Liver (tissue), 9 donors: ENCODE measurements around the gene TGM2. TPM values are rescaled to one million over a fixed set of nuclear protein-coding genes. Genes with fewer than 3 reads are reported as not detected.

ENCODE experiments used
- DNase-seq: peaks from one replicate; pipeline ENCODE4 v3.0.0-alpha.2; 2017; ENCODE audit warnings: low spot score
- H3K27ac ChIP-seq, 2 donors: one replicate each; pipeline ENCODE4 v1.7.0; 2013; ENCODE audit warnings: inconsistent platforms in 2 of 2, low read length in 2 of 2, control low read depth in 1 of 2, low read depth in 1 of 2, mild to moderate bottlenecking in 1 of 2
- H3K27me3 ChIP-seq, 4 donors: one replicate each; pipeline versions ENCODE4 v1.6.1 to v1.7.0; 2013; ENCODE audit warnings: low read length in 3 of 4, inconsistent platforms in 1 of 4, mild to moderate bottlenecking in 1 of 4, moderate library complexity in 1 of 4; ENCODE audit not compliant: control insufficient read depth in 4 of 4, insufficient read depth in 4 of 4
- H3K36me3 ChIP-seq, 4 donors: one replicate each; pipeline versions ENCODE4 v1.6.1 to v1.7.0; 2013; ENCODE audit warnings: low read length in 3 of 4, mild to moderate bottlenecking in 3 of 4, low read depth in 1 of 4, moderate library complexity in 1 of 4; ENCODE audit not compliant: control insufficient read depth in 4 of 4, insufficient read depth in 3 of 4
- H3K4me1 ChIP-seq, 4 donors: one replicate each; pipeline versions ENCODE4 v1.6.1 to v1.7.0; 2013; ENCODE audit warnings: low read length in 3 of 4, mild to moderate bottlenecking in 3 of 4, moderate library complexity in 1 of 4; ENCODE audit not compliant: control insufficient read depth in 4 of 4, insufficient read depth in 4 of 4
- H3K4me3 ChIP-seq, 3 donors: one replicate each; pipeline versions ENCODE4 v1.6.1 to v1.7.0; 2013; ENCODE audit warnings: low read length in 3 of 3, control low read depth in 1 of 3, low read depth in 1 of 3, mild to moderate bottlenecking in 1 of 3
- H3K9ac ChIP-seq, 2 donors: one replicate each; pipeline ENCODE4 v1.7.0; 2013; ENCODE audit warnings: low read length in 2 of 2, mild to moderate bottlenecking in 2 of 2, moderate library complexity in 2 of 2, control low read depth in 1 of 2, low read depth in 1 of 2
- H3K9me3 ChIP-seq, 4 donors: one replicate each; pipeline versions ENCODE4 v1.6.1 to v1.7.0; 2013; ENCODE audit warnings: low read length in 3 of 4; ENCODE audit not compliant: control insufficient read depth in 4 of 4
- ATF3 ChIP-seq: IDR thresholded peaks from 2 replicates; pipeline ENCODE4 v1.6.1; 2016; ENCODE audit warnings: antibody characterized with exemption
- EGR1 ChIP-seq, 2 donors: IDR thresholded peaks; 2 replicates each; pipeline ENCODE4 v1.6.1; 2016 to 2018; ENCODE audit warnings: antibody characterized with exemption in 2 of 2, low read depth in 2 of 2
- FOXA1 ChIP-seq: IDR thresholded peaks from 2 replicates; pipeline ENCODE4 v1.6.1; 2016; ENCODE audit warnings: antibody characterized with exemption
- FOXA2 ChIP-seq: IDR thresholded peaks from 2 replicates; pipeline ENCODE4 v1.6.1; 2016; ENCODE audit warnings: antibody characterized with exemption
- GABPA ChIP-seq, 2 donors: IDR thresholded peaks in 1 of 2; conservative IDR thresholded peaks in 1 of 2; 2 replicates each; pipeline ENCODE4 v1.6.1; 2016; ENCODE audit warnings: antibody characterized with exemption in 2 of 2, mild to moderate bottlenecking in 1 of 2, moderate library complexity in 1 of 2
- HNF4A ChIP-seq, 2 donors: conservative IDR thresholded peaks; 2 replicates each; pipeline ENCODE4 v1.6.1; 2016; ENCODE audit warnings: antibody characterized with exemption in 2 of 2, mild to moderate bottlenecking in 2 of 2
- HNF4G ChIP-seq: IDR thresholded peaks from 2 replicates; pipeline ENCODE4 v1.6.1; 2016; ENCODE audit warnings: antibody characterized with exemption
- JUND ChIP-seq, 2 donors: IDR thresholded peaks; 2 replicates each; pipeline ENCODE4 v1.6.1; 2016; ENCODE audit warnings: antibody characterized with exemption in 2 of 2
- NR2F2 ChIP-seq: IDR thresholded peaks from 2 replicates; pipeline ENCODE4 v1.6.1; 2016; ENCODE audit warnings: antibody characterized with exemption
- RAD21 ChIP-seq, 2 donors: IDR thresholded peaks; 2 replicates each; pipeline ENCODE4 v1.6.1; 2016; ENCODE audit warnings: antibody characterized with exemption in 2 of 2, mild to moderate bottlenecking in 2 of 2
- REST ChIP-seq: IDR thresholded peaks from 2 replicates; pipeline ENCODE4 v1.6.1; 2016; ENCODE audit warnings: antibody characterized with exemption, mild to moderate bottlenecking
- RXRA ChIP-seq, 2 donors: IDR thresholded peaks; 2 replicates each; pipeline ENCODE4 v1.6.1; 2017 to 2018; ENCODE audit warnings: antibody characterized with exemption in 2 of 2, mild to moderate bottlenecking in 1 of 2
- SP1 ChIP-seq: IDR thresholded peaks from 2 replicates; pipeline ENCODE4 v1.6.1; 2018; ENCODE audit warnings: antibody characterized with exemption, mild to moderate bottlenecking
- TAF1 ChIP-seq: conservative IDR thresholded peaks from 2 replicates; pipeline ENCODE4 v1.6.1; 2016; ENCODE audit warnings: antibody characterized with exemption, mild to moderate bottlenecking
- YY1 ChIP-seq: IDR thresholded peaks from 2 replicates; pipeline ENCODE4 v1.6.1; 2016; ENCODE audit warnings: antibody characterized with exemption, mild to moderate bottlenecking
- ZBTB33 ChIP-seq: IDR thresholded peaks from 2 replicates; pipeline ENCODE4 v1.6.1; 2016; ENCODE audit warnings: antibody characterized with exemption
- WGBS: extraction: QIAGEN DNeasy Blood & Tissue Kit; methylation state at CpG from one replicate; pipeline ENCODE4 v1.1.7; 2013; 5-methylcytosine and 5-hydroxymethylcytosine counted together
- polyA plus RNA-seq, 2 donors: library from polyadenylated mRNA; stranded (reverse) in 1 of 2; unstranded in 1 of 2; fragments of 200-250 nt in 1 of 2; fragments of >200 nt in 1 of 2; fragmentation: Nextera tagmentation in 1 of 2; extraction: Ambion mirVana in 1 of 2; gene quantifications; one replicate each; pipeline versions ENCODE4 v1.2.1 to v1.2.3, GENCODE V29; 2013 to 2015
- total RNA-seq, 2 donors: library from RNA; depleted of rRNA; stranded (reverse); fragments of >200 nt; gene quantifications; one replicate each; pipeline ENCODE4 v1.2.3, GENCODE V29; 2014
- TF ChIP-seq, protein P1 (sequence below): fragments of 150-350 bp; IDR thresholded peaks from 2 replicates; pipeline ENCODE4 v1.5.1; 2017; ENCODE audit warnings: improper control_type of control experiment, low read depth, low read length; ENCODE audit not compliant: missing input control
- donor health status: healthy.
- donor health status: healthy.
- donor health status: healthy.
- donor health status: healthy.
- donor health status: healthy.

TGM2 gene
- total and polyA plus RNA-seq, 4 donors: 106 to 375 (median 190) TPM

DNA sequence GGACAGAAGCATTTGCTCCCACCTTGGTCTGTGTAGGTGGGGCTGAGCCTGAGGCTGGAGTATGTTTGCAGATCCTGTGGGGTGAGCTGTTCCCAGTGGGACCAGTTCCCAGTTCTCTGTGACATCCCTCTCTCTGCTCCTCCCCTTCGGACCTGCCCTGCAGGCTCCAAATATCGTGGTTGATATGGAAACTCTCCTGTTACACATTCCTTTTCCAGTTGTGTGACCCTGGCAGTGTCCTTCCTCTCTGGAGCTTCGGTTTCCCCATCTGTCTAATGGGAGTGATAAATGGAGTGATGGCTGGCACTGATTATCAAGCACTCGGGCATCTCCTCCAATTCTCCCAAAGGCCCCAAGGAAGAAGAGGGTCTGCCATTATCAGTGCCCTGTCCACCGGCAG is 15.7 kb upstream of the TGM2 start:
- Histone ChIP-seq H3K36me3 (no peaks in the 10 kb centered on the region), H3K4me3 (no peak overlapping the region), H3K27ac (no peak overlapping the region), H3K9me3 (no peaks in the 10 kb centered on the region), H3K27me3 (no peaks in the 10 kb centered on the region), H3K9ac (no peak overlapping the region), H3K4me1 (no peaks in the 10 kb centered on the region)
- WGBS: 79% methylated on average over 5 of the region's 5 CpGs
- TF ChIP-seq RAD21 (IDR thresholded peaks at IDR 0.05): no peak
- TF ChIP-seq HNF4G: no peak
- DNase-seq: no peak

GRCh38 chr20:38179846-38180245 is 14.8 kb upstream of the TGM2 start:
- DNase-seq: no peak
- 79% methylated on average over 6 of the region's 6 CpGs for WGBS
- no peaks in the 10 kb centered on the region for H3K27me3 ChIP-seq
- H3K4me1 ChIP-seq: no peaks in the 10 kb centered on the region
- TF ChIP-seq FOXA1 (no peak), HNF4G (no peak), NR2F2 (no peak), FOXA2 (no peak), JUND (IDR thresholded peaks at IDR 0.05) (no peak), TAF1 (no peak), GABPA (IDR thresholded peaks at IDR 0.05 in 1 of 2, conservative IDR thresholded peaks at IDR 0.05 in 1 of 2) (no peak), SP1 (no peak), YY1 (no peak), RAD21 (IDR thresholded peaks at IDR 0.05) (no peak), REST (no peak), ATF3 (no peak), EGR1 (IDR thresholded peaks at IDR 0.05; ENCODE audit: low read depth in 2 of 2) (no peak), RXRA (IDR thresholded peaks at IDR 0.05) (no peak), ZBTB33 (no peak), HNF4A (conservative IDR thresholded peaks at IDR 0.05) (no peak)
- TF ChIP-seq, protein P1, sequence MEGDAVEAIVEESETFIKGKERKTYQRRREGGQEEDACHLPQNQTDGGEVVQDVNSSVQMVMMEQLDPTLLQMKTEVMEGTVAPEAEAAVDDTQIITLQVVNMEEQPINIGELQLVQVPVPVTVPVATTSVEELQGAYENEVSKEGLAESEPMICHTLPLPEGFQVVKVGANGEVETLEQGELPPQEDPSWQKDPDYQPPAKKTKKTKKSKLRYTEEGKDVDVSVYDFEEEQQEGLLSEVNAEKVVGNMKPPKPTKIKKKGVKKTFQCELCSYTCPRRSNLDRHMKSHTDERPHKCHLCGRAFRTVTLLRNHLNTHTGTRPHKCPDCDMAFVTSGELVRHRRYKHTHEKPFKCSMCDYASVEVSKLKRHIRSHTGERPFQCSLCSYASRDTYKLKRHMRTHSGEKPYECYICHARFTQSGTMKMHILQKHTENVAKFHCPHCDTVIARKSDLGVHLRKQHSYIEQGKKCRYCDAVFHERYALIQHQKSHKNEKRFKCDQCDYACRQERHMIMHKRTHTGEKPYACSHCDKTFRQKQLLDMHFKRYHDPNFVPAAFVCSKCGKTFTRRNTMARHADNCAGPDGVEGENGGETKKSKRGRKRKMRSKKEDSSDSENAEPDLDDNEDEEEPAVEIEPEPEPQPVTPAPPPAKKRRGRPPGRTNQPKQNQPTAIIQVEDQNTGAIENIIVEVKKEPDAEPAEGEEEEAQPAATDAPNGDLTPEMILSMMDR: no peak
- no peaks in the 10 kb centered on the region for H3K9me3 ChIP-seq
- H3K9ac ChIP-seq: no peak overlapping the region
- H3K4me3 ChIP-seq: no peak overlapping the region
- H3K27ac ChIP-seq: no peak overlapping the region
- H3K36me3 ChIP-seq: no peaks in the 10 kb centered on the region
